HL-60/S4 (cell line): ENCODE measurements around the gene SLC34A3.
"Not testable (repeated sequence)": the region's sequence is repeated elsewhere in the genome, so short reads cannot be mapped to it uniquely, and the experiment has no call there.

Experiments used
- in situ Hi-C: fragments of 300-500 bp; cut with MboI; formaldehyde crosslinking; loops from 2 replicates; pipeline ENCODE4 v1.14.3; 2022; ENCODE audit warnings: low sequenced_read_pairs

SLC34A3 gene

GRCh38 chr9:137252555-137253506 is 22.1 kb downstream of the SLC34A3 start:
- in situ Hi-C loops: no loop called here

- in situ Hi-C loops: no loop called here
Measured at GRCh38 chr9:137253717-137254623, 23.3 kb downstream of the SLC34A3 start.

- in situ Hi-C loops: no loop called here
Measured at GRCh38 chr9:137254624-137255447, 24.1 kb downstream of the SLC34A3 start, which contains the start of gene NELFB. Gene NELFB (plus strand): TSS chr9:137255327.

GRCh38 chr9:137255448-137256114 is 24.9 kb downstream of the SLC34A3 start:
- in situ Hi-C loops: no loop called here

GRCh38 chr9:137256362-137256761 is 25.7 kb downstream of the SLC34A3 start:
- in situ Hi-C loops: no loop called here

GRCh38 chr9:137256856-137257255 is 26.2 kb downstream of the SLC34A3 start:
- in situ Hi-C loops: no loop called here

- in situ Hi-C loops: not testable (repeated sequence)
Measured at GRCh38 chr9:137262173-137262908, 31.6 kb downstream of the SLC34A3 start.

GRCh38 chr9:137262909-137263285 is 32.2 kb downstream of the SLC34A3 start:
- in situ Hi-C loops: no loop called here

- in situ Hi-C loops: no loop called here
Measured at GRCh38 chr9:137263506-137263905, 32.8 kb downstream of the SLC34A3 start.

GRCh38 chr9:137264067-137264466 is 33.4 kb downstream of the SLC34A3 start:
- in situ Hi-C loops: no loop called here

- in situ Hi-C loops: no loop called here
Measured at GRCh38 chr9:137265496-137266161, 34.9 kb downstream of the SLC34A3 start.

- in situ Hi-C loops: no loop called here
Measured at GRCh38 chr9:137266162-137266527, 35.4 kb downstream of the SLC34A3 start.

- in situ Hi-C loops: no loop called here
Measured at GRCh38 chr9:137266585-137267453, 36.1 kb downstream of the SLC34A3 start.

GRCh38 chr9:137267933-137268355 is 37.2 kb downstream of the SLC34A3 start:
- in situ Hi-C loops: no loop called here

- in situ Hi-C loops: no loop called here
Measured at GRCh38 chr9:137268538-137269201, 38.0 kb downstream of the SLC34A3 start.

GRCh38 chr9:137269231-137269772 is 38.6 kb downstream of the SLC34A3 start:
- in situ Hi-C loops: no loop called here
